GM19025 (cell line): Measurements from ENCODE around the gene IL23R.
"Not testable (repeated sequence)": the region's sequence is repeated elsewhere in the genome, so short reads cannot be mapped to it uniquely, and the experiment has no call there.

Experiments
- ATAC-seq: cut with Tn5 transposase; IDR thresholded peaks from one replicate; pipeline ENCODE4 v1.9.1; 2021; ENCODE audit warnings: mild to moderate bottlenecking, low read depth, moderate library complexity; ENCODE audit not compliant: unreplicated experiment

Gene IL23R, protein sequence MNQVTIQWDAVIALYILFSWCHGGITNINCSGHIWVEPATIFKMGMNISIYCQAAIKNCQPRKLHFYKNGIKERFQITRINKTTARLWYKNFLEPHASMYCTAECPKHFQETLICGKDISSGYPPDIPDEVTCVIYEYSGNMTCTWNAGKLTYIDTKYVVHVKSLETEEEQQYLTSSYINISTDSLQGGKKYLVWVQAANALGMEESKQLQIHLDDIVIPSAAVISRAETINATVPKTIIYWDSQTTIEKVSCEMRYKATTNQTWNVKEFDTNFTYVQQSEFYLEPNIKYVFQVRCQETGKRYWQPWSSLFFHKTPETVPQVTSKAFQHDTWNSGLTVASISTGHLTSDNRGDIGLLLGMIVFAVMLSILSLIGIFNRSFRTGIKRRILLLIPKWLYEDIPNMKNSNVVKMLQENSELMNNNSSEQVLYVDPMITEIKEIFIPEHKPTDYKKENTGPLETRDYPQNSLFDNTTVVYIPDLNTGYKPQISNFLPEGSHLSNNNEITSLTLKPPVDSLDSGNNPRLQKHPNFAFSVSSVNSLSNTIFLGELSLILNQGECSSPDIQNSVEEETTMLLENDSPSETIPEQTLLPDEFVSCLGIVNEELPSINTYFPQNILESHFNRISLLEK

DNA sequence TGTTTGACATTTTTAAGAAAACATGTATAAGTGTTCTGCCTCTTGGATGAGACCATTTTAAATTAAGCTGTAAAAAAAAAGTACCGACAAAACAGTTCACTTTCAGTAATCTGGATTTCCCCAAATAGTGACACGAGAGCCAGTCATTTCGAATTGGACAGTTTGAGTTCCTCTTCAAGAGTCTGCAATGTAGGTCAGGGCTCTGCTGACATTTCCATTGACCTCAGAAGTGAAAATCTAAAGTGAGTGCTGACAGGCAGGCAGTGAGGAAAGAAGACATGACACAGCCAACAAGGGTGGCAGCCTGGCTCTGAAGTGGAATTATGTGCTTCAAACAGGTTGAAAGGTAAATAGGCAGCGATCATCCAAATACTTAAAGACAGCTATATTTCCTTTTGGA lies at the start of gene IL23R:
Gene IL23R (plus strand): TSS at position 259 of the 400 bp plus-strand sequence. CDS start 1,667 bp downstream, outside the sequence.
- peak; percentile 86 for ATAC-seq

DNA sequence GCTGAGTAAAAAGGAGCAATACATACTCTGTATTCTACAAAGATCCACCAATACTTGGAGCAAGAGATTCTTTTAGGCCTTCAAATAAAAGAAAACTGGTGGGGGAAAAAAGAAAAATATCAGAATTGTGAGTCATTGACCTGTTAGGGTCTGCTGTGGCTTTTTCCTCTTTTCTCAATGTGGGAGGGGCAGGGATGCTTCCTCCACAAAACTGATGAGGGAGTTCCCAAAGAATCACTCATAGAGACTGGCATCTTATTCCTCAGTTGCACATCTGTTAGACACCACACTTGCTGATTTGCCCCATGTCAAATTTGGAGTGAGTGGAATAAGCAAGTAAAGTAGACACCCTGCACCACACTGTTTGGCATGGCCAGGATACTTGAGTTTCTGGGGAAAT lies 48.1 kb upstream of the IL23R start:
- ATAC-seq, result no peak

DNA sequence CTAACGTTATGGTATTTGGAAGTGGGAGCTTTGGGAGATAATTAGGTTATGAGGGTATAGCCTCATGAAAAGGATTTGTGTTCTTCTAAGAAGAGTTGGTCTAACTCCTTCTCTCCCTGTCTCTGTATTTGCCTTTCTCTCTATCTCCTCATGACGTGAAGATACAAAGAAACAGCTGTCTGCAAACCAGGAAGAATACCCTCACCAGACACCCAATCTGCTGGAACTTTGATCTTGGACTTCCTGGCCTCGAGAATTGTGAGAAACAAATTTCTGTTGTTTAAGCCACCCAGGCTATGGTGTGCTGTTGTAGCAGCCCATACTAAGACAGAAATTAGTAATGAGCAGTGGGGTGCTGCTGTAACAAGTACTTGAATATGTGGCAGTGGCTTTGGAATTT lies 47.6 kb upstream of the IL23R start:
- no peak for ATAC-seq

DNA sequence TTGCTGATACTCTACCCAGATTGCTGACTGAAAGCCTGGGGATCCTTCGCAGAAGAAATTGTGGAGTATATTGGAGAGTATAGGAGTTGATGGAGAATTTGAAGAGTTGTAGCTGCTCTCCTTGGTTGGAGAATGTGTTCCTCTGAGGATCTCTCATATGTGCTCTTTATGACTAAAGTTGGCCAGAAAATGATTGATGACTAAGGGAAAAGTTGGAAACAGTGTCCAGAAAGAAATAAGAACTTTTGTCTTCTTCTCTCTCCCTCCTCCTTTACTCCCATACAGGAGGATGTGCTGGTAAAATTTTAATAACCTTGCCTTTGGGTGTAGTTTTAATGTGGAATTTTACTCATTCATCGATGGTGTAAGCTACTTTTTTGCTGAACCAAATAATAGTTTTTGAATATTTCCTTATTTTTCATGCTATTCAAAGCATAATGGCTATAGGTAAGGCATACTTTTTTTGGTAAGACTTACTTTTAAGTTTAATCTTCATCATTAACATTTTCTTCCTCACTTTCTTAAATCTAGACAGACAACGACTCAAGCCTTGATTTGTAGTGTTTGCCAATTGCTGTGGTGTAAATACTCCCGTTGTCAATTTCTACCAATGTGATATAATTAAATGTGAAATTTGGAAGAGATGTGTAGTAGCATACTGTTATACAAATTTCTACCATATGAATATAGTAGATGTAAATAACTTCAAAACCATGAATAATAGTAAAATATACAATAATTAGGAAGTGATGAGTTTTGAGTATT lies 45.2 kb upstream of the IL23R start:
- ATAC-seq, result no peak

DNA sequence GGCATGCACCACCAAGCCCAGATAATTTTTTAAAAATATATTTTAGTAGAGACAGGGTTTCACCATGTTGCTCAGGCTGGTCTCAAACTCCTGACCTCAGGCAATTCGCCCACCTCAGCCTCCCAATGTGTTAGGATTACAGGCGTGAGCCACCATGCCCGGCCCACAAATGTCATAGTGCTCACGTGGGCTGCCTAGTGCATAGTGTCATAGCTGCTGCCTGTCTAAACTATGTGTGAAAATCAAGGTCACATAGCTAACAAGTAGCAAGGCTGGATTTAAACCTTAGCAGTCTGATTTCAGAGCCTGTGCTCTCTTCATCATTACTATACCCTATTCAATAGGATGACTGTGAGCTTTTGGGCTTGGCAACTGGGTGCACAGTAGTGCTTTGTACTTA lies 41.8 kb upstream of the IL23R start:
- no peak for ATAC-seq

DNA sequence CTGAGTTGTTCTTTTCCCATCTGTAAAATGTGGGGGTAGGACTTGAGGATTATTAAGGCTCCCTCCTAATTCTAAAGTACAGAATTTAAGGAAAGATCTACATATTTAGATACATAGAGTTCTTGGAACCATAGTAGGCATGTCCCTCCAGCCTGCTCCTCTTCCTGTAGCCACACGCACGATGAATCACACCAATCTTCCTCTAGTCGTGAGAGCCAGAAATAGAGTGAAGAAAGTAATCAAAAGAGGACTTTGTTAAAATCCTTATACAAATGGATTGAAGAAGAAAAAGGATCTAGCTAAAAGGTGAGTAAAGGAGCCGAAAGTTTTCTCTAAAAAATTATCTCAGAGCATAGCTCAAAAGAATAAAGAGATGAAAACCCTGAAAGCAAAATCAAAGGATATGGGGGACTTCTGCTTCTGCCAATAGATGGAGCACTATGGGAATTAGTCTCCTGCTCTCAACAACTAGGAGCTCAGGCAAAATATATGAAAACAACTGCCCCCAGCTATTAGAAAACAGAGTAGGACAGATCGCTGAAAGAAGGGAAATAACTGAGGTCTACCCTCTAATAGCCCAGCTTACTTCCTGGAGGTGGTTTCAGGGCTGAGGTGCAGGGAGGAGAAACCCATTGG lies 40.0 kb upstream of the IL23R start:
- ATAC-seq, result no peak

DNA sequence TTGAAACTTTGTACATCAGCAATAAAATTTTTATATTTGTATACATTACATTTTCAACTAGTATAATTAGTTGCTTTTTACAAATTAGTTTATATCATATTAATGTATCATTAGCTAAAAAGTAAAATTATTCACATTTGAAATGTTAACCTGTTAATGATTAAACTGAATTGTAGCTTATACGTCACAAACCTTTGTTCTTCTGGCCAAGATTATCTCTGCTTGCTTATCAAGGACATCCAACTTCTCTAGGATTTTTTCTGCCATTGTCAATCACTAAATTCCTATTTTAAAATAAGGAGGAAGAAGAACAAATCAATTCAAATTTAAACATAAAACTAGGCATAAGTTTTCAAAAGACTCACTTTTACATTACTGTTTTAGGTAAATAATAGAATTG lies 39.3 kb upstream of the IL23R start:
- ATAC-seq, result no peak

DNA sequence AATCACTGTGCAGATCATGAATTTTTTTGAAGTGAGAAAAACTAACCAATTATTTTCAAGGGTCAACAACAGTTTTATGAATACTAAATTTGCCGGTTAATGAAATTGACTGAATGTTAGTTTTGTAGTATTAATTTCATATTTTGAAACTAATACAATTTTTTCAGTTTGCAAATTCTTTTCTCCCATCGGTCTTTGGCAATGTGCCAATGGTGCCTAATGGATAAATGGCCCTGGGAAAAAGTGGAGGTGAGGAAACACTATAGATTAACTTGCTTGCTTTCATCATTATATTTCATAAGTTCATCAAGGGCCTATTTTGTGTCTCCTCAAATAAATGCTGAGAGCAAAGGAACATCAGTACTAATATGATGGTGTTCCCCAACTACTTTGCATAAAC lies 35.6 kb upstream of the IL23R start:
- ATAC-seq, result no peak

DNA sequence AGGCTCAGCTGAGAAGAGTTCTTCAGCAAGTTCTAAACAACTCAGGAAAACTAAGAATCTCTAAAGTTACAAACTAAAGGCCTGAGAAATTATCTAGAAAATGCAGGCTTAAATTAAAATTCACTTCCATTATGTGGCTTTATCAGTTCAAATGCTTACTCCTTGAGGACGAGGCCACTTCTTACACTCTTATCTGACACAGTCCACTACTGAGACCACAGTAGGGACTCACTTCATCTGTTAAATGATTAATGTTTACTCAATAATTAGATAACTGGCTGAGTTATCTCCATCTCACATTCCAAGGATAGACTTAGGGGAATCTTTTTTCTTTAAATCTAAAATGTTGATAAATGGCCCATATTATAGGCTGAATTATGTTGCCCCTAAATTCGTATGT lies 33.1 kb upstream of the IL23R start:
- ATAC-seq, result no peak

DNA sequence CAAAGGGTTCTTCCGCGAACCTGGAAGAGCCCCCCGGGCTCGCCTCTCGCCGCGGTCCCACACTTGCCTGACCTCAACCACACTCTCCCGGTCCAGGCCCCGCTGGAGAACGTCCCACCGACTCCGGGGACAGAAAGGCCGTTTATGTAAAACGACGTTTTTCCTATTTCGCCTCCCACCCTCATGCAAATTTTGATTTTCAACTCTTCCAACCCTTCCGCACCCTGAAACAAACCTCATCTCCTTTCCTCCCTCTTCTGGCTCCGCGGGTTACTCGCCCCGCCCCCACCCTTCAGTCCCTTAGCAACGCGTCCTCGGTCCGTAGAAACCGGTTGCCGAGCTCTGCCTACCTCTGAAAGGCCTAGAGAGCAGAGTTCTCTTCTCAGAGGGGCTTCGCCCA lies 31.6 kb upstream of the IL23R start, which contains the start of gene C1orf141:
Gene C1orf141 (minus strand): TSS at position 276 of the 400 bp plus-strand sequence. CDS start 7,730 bp downstream, outside the sequence.
- ATAC-seq, result no peak

DNA sequence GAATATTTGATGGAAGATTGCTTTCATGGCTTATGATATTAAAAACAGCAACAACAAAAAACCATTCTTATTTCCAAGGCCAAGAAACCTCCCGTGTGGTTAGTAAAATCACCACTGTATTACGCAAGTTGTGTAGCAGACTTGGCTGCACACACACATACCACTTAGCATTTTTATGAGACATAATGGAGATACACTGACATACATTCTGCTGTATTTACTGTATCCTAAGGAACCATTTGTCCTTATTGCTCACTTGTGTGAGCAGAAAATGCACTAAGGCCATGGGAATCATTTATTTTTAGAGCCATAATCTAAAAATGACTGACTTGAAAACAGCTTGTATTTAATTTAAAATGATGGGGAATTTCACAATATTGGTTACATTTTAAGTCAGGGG lies 30.9 kb upstream of the IL23R start:
- ATAC-seq, result no peak

DNA sequence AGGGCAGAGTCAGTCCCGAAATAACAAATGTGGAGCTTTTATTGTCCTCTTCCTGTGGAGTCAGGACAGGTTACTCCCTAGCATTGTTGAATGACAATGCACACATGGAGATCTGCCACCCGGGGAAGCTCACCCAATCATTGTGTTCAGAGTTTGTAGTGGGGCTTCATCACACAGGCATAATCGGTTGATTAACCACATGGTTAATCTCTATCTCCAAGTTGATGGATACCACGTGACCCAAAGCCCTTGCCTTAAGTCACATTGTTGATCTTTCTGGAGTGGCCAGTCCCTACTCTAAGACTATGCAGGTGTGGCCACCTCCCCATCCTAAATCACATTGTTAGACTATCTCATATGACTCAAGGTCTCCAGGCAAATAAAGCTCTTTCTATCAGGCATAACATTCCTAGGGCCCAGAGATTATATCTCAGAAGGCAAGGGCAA lies 28.9 kb upstream of the IL23R start:
- no peak for ATAC-seq

DNA sequence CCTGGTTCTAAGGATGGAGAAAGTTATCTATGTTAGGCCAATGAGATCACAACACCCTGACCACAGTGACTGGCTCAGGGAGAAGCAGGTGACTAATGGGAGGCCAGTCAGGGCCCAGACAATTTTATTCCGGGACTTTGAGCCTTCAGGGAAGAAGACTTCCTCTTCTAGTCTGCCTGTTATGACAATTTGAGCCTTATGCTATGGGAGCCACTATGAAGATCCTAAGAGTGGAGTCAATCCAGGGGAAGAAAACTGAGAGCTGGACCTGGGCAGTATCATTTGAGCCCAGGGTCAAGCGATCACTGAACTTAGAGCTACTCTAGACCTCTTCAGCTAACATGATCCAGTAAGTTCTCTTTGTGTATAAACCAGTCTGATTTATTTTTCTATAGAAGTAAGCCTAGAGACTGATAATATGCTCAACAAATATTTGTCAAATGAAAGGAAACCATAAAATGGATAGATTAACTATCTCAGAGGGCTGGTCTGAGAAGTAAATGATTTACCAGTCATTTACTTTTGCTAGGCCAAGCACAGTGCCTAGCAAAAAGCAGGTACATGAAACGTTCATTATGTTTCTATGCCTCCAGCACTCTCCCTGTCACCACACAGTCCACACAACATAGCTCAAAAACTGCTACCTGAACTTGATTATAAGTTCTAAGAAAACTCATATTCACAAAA lies 27.3 kb upstream of the IL23R start:
- ATAC-seq, result no peak

DNA sequence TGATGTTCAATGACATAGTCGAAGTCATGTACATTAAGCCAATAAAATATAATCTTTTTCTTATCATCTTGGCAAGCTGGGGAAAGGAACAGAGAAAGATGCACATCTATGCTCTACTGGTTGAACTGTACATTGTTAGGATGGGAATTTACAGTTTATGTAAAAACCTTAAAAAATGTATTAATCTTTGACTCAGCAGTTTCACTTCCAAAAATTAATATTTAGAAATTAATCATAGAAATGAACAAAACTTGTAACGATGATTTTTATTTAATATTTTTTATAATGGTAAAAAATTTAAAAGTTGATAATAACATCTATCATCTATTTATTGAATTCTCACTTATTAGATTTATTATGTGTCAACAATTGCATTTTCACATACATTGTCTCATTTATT lies 25.8 kb upstream of the IL23R start:
- no peak for ATAC-seq

DNA sequence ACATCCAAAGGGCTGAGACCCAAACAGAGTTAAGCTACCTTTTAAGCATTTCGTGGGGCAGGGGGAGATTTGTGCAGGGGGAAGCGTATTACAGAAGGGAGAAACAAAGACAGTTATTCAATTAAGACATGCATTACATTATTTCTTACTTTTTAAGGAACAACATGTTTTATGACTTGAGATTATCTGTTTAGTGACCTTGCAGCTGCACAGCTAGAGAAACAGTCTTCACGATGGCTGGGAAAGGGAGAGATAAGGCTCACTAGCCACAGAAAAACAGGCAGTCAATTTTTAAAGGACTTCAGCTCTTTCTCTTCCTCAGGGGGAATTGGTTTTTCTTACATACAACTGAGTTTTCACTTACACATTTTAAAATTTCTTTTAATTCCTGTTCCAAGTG lies 24.4 kb upstream of the IL23R start:
- not testable (repeated sequence) for ATAC-seq

DNA sequence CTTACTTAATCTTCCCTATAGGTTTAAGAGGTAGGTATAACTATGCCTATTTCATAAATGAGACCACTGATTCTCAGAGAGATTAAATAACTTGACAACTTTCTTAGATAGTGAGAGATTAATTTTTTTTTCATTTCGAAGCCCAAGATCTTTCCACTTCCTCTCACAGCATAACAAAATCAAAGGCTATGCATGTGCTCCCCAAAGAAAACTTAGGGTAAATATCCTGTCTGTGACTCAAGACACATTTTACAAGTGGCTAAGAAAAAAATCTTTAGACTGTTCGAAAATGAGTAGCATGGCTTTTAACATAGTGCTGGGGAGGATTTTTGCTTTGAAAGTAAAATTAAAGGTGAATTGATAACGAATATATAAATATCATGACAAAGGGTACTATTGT lies 23.3 kb upstream of the IL23R start:
- ATAC-seq, result no peak

DNA sequence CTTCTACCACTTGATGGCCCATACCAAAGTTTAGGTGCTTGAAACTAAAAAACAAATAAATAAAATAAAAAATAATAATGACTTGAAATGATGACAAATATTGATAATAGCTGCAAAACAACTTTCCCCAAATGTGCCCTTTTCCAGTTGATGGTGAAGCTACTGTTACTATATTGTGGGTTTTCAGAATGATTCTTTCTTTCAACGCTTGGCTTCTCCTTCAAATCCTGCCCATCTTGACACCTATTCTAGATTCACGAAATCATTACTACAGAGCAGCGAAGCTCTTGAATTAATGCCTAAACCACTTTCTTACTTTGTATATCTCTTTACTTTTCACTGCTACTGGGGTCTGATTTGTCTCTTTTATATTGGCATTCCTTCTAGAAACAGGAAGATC lies 22.3 kb upstream of the IL23R start:
- no peak for ATAC-seq

DNA sequence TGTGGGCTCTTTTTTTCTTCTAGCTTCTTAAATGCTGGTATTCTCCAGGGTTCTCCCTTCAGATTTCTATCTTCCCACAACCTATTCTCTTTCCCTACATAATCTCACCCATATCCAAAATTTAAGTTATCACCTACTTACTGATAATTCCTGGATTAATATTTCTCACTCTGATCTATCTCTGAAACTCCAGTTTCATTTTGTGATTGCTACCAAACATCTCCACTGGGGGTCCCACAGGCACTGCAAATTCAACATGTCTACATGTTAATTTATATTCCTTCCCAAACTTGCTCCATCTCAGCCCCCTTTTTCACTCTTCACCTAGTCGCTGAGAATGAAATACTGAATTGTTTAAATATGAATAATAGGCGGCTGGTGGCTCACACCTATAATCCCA lies 21.6 kb upstream of the IL23R start:
- no peak for ATAC-seq

DNA sequence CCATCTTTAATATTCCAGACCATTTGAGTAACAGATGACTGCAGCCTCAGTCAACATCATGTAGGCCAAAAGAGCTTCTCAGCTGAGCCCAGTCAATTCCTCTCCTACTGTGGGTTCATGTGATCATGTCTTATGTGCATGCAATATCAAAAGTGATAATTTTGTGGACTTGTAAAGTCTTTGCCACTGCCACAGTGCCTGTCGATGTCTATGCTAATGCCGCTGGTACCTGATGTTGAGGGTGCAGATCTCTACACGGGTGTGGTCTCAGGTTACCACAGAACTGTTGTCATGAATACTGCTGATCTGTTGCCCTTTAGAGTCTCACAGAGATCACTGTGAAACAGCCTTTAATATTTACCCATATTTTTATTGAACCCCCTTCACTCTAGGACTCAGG lies 20.2 kb upstream of the IL23R start:
- no peak for ATAC-seq

DNA sequence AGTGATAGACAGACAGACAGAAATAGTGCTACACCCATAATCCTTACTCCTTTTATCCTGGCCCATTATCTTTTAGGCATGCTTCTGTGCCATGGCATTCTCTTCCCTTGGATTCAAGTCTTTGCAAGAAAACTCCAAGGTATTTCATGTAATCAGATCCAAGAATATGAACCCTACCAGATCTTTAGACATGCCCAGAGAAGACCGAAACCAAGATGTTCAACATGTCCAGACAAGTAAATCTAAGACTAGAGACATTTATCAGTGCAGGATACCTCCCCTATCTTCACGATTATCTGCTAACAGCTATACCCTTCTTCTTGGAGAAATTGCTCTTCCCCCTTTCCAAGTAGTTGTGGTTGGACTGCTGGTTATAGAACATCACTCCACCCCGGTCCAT lies 19.7 kb upstream of the IL23R start:
- no peak for ATAC-seq
